ENCODE data around the gene ARID4B.
"Not testable (repeated sequence)": the region's sequence is repeated elsewhere in the genome, so short reads cannot be mapped to it uniquely, and the experiment has no call there.

The ARID4B gene

DNA sequence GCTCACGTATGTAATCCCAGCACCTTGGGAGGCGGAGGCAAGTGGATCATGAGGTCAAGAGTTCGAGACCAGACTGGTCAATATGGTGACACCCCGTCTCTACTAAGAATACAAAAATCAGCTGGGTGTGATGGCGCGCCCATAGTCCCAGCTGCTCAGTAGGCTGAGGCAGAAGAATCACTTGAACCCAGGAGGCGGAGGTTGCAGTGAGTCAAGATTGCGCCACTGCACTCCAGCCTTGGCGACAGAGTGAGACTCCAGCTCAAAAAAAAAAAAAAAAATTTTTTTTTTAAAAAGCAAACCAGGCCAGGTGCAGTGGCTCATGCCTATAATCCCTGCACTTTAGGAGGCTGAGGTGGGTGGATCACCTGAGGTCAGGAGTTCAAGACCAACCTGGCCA, 168.7 kb downstream of the ARID4B start:
- DNase-seq = not testable (repeated sequence)

DNA sequence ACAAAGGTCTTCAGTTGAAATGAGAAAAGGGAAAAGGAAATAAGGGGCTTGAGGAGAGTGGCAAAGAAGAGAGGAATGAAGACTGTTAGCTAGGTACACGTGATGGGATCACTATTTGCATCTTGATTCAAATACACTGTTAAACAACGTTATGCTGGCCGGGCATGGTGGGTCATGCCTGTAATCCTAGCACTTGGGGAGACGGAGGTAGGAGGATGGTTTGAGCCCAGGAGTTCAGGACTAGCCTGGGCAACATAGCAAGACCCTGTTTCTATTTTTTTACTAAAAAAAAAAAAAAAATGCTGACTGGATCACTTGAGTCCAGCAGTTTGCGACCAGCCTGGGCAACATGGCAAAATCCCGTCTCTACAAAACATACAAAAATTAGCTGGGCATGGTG, 169.3 kb downstream of the ARID4B start:
- DNase-seq = no peak

DNA sequence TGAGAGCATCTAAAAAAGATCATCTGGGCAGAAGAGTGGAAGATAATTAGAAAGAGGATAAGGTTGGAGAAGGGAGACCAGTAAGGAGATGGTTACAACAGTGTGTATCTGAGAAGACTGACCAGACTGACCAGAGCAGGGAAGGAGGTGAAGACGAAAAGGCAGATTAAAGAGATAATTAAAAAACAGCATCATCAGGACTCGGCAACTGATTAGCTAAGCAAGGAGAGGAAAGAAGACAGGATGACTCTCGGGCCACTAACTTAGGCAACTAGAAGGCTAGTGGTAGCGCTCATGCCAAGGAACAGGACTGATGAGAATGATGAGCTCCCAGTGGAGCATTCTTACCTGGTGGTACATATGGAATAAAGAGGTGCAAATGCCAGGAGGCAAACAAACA, 170.8 kb downstream of the ARID4B start:
- DNase-seq = no peak

DNA sequence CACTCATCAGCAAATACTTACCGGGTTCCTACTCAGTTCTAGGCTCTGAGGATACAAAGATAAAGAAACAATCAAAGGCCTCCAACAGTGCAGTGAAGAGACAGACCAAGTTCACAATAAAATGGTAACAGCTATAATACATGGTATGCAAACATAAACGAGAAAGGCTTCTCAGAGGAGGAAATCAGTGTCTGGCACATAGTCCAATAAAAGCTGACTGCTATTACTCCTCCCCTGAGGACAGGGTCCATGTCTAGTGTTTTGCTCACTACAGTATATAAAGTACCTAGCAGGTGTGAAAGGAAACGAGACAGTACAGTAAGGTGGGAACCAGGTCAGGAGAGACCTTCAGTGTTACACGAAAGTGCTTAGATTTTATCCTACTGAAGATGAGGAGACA, 171.2 kb downstream of the ARID4B start:
- DNase-seq = no peak

GRCh38 chr1:235156265-235156664, 171.7 kb downstream of the ARID4B start:
- no peak for DNase-seq

DNA sequence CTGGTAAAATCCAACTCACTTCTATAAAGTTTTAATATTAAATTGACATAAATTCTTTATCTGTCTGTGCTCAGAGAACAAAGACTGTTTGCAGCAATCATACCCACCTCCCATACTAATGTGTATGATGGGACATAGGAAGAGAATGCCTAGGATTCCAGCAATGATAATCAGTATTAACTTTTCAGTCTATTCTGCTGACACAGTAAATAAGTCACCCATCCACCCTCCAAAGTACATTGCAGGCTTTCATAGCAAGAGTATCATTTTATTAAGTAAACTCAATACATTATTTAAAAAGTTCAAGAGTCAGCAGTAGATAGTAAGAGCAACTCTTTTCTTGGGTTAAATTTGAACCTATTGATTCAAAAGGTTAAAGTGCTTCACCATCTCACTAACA, 175.7 kb downstream of the ARID4B start:
- DNase-seq = no peak

GRCh38 chr1:235151033-235151432, 176.9 kb downstream of the ARID4B start:
- no peak for DNase-seq

GRCh38 chr1:235149824-235150223, 178.2 kb downstream of the ARID4B start:
- DNase-seq = no peak

- no peak for DNase-seq
Observed at GRCh38 chr1:235147269-235147668, 180.7 kb downstream of the ARID4B start.

DNA sequence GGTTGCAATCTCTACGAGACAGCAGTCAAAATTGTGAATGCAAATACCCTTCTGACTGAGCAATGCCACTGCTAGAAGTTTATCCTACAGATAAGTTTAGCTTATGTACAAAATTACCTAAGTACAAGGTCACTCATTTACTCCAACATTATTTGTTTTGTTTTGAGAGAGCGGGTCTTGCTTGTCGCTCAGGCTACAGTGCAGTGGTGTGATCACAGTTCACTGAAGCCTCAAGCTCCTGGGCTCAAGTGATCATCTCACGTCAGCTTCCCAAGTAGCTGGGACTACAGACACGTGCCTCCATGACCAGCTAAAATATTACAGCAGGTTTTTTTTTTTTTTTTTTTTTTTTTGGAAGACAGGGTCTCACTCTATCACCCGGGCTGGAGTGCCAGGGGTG, 182.3 kb downstream of the ARID4B start:
- no peak for DNase-seq

GRCh38 chr1:235142991-235143390, 185.0 kb downstream of the ARID4B start:
- DNase-seq = no peak

- no peak for DNase-seq
Observed at GRCh38 chr1:235139315-235139714, 188.7 kb downstream of the ARID4B start.

DNA sequence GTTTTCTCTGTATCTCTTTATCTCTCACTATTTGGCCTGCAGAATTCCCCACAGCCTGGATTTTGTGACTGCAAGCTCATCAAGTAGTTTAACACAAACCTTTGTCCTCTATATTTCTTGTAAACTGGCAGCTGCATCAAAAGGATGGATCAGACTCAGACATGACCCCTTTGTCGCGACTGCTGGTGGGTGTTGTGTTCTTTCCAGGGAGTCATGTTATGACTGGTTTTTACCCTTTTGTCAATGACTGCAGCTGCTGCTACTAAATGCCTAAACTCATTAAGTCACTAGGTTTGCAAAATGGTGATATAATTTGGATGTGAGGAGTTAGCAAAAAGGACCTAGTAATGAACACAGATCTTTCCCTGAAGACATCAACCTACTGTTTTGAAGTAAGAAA, 189.2 kb downstream of the ARID4B start:
- no peak for DNase-seq

DNA sequence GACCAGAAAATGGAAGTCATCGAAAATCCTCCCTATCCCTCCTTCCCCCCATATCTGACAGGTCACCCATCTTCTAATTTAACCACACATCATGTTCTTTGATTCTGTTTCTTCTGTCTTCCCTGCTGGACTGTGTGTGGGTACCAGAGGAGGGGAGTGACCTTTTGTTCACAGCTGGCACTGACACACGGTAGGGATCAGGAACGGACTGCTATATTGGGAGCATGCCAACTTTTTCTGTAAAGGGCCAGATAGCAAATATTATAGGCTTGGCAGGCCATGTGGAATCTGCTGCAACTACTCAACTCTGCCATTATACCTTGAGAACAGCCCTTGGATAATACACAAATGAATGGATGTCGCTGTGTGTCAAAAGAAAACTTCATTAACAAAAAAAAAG, 191.9 kb downstream of the ARID4B start:
- no peak for DNase-seq

GRCh38 chr1:235134171-235134570, 193.8 kb downstream of the ARID4B start:
- DNase-seq = no peak

DNA sequence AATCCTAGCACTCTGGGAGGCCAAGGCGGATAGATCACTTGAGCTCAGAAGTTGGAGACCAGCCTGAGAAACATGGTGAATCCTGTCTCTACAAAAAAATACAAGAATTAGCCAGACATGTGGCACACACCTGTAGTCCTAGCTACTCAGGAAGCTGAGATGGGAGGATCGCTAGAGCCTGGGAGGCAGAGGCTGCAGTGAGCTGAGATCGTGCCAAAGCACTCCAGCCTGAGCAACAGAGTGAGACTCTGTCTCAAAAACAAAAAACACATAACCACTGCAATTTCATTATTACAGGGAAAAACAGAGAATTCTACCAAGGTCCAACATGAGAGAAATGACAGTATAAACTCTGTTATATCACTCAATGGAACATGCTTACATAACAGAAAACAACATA, 194.9 kb downstream of the ARID4B start:
- no peak for DNase-seq

- no peak for DNase-seq
Observed at GRCh38 chr1:235131961-235132360, 196.0 kb downstream of the ARID4B start.

GRCh38 chr1:235130766-235131270, 197.2 kb downstream of the ARID4B start:
- DNase-seq = no peak

DNA sequence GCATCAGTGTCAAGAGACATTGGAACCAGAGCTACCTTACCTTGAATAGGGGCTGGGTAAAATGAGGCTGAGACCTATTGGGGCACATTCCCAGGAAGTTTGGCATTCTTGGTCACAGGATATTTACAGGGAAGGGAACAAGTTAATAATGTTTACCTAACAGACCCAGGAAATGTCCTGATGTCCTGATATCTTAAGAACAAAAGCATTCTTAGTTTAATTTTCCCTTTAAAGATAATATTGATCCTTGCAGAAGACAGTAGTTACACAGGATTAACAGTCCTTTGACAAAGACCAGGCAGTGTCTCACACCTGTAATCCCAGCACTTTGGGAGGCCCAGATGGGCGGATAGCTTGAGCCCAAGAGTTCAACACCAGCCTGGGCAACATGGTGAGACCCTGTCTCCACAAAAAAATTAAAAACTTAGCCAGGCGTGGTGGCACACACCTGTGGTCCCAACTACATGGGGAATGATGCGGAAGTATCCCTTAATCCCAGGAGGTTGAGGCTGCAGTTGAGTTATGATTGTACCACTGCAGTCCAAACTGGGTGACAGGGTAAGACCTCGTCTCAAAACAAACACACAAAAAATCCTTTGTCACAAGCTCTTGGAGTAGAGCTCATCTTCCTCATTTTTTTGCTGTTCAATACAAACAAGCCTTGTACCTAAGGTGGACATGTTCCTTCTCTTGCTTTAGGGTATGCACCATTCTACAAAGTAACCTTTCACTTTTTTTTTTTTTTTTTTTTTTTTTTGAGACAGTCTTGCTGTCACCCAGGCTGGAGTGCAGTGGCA, 198.0 kb downstream of the ARID4B start:
- no peak for DNase-seq

- DNase-seq = peak; percentile 98
Observed at GRCh38 chr1:235128456-235129328, 199.3 kb downstream of the ARID4B start, which contains the start of gene TOMM20. Gene TOMM20 (minus strand): TSS chr1:235128837. CDS start chr1:235128715, 122 bp downstream.

- DNase-seq = no peak
Observed at GRCh38 chr1:235127732-235128455, 200.1 kb downstream of the ARID4B start.

DNA sequence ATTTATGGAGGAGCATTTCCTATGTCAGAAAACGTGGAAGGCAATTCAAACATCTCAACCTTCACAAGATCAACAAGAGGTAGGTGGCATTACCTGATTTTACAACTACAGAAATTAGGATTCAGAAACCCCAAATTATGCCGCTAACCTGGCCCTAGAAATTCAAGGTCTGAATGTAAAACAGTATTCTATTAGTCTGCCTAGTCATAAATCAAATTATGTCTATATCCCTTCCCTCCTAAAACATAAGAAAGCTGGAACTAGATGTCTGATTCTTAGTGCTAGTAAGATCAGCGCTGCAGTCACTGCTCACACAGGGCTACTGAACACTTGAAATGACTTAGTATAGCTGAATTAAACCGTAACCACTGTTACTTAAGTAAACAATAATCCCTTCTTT, 200.8 kb downstream of the ARID4B start:
- no peak for DNase-seq

GRCh38 chr1:235124665-235125064, 203.3 kb downstream of the ARID4B start:
- no peak for DNase-seq

Data from left hindlimb (tissue), 1 donor.